ENCODE results near the gene OR5K3.

DNA sequence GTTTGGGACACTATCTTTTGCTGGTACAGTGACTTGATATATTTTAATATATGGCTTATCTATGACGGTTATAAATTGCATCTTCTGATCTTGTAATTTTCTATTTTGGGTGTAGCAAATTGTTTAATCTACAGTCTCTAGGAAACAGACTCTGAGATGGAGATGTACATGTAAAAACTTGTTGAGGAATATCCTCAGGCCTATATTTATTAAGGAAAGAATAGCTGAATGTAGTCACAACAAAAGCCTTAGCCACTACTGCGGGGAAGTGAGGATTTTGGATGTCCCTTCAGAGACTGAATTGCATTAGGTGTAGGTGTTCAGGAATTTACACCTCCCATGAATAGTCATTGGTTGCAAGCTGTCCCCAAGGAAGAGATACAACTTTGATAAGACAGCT lies 13.8 kb upstream of the OR5K3 start:
- TF ChIP-seq, protein P1, sequence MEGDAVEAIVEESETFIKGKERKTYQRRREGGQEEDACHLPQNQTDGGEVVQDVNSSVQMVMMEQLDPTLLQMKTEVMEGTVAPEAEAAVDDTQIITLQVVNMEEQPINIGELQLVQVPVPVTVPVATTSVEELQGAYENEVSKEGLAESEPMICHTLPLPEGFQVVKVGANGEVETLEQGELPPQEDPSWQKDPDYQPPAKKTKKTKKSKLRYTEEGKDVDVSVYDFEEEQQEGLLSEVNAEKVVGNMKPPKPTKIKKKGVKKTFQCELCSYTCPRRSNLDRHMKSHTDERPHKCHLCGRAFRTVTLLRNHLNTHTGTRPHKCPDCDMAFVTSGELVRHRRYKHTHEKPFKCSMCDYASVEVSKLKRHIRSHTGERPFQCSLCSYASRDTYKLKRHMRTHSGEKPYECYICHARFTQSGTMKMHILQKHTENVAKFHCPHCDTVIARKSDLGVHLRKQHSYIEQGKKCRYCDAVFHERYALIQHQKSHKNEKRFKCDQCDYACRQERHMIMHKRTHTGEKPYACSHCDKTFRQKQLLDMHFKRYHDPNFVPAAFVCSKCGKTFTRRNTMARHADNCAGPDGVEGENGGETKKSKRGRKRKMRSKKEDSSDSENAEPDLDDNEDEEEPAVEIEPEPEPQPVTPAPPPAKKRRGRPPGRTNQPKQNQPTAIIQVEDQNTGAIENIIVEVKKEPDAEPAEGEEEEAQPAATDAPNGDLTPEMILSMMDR (conservative IDR thresholded peaks at IDR 0.05 in 1 of 2, IDR thresholded peaks at IDR 0.05 in 1 of 2; ENCODE audit: extremely low read depth in 1 of 2, insufficient read depth in 1 of 2, low read depth in 1 of 2, low read length in 2 of 2), result no peak
- no peak for TF ChIP-seq EZH2 (IDR thresholded peaks at IDR 0.05; ENCODE audit: borderline replicate concordance, low read length)

Measured in mammary epithelial cell (primary cell).